NCI-H345 (cell line): ENCODE data around the gene UBQLN4.
A peak's percentile ranks its signal among the peaks of the same experiment; 100 is the strongest.
"Not testable (repeated sequence)": the region's sequence is repeated elsewhere in the genome, so short reads cannot be mapped to it uniquely, and the experiment has no call there.

Experiments
- DNase-seq: peaks from one replicate; lab custom pipeline; 2025; lab: John Stamatoyannopoulos, UW

The UBQLN4 gene

GRCh38 chr1:156081180-156081916, 27.8 kb upstream of the UBQLN4 start:
- DNase-seq, result peak; percentile 77

DNA sequence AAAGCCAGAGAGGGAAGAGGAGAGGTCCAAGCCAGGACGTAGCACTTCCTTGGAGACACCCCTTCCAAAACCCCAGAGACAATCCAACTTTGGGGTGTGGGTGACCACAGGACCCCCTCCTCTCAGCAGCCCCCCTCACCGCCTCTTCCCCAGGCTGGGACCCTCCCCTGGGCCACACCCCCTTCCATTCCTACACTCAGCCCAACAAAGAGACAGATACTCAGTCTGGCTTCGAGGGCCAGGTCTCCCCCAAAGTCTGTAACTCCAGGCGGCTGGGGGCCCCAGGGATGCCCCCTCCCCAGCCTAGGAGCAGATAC, 27.2 kb upstream of the UBQLN4 start:
- DNase-seq, result no peak

- no peak for DNase-seq
Observed at GRCh38 chr1:156080241-156080862, 26.8 kb upstream of the UBQLN4 start.

DNA sequence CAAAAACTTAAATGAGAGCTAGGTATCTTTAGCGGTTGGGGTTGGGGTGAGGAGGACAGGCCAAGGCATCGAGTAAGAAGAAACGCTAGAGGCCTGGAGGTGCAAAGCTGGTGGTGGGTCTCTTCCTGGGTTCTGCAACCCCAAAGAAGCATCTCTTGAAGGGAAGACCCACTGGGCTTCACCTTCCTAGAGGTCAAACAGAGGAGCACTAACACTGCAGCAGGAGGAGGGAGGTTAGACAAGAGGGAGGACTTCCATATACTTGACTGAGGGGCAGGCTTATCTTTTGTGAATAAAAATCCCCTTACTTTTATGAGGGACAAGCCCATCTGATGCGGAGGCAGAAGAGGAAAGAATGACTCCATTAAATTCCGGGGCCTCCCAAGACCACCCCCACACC, 26.2 kb upstream of the UBQLN4 start:
- DNase-seq, result no peak

- no peak for DNase-seq
Observed at GRCh38 chr1:156078728-156079127, 25.1 kb upstream of the UBQLN4 start.

DNA sequence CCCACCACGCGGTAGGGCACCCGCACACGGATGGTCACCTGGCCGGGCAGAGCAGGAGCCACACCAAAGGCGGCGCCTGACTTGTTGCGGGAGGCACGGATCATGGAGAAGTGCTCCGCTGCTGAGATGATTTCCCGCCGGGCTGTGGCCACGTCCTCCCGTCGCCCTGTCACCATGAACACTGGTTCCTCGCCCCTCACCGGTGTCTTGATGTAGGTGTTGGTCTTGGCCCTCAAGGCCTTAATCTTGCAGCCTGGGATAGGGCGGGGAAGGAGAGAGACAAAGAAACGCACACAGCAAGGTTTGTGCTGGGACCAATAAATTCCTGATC, 23.8 kb upstream of the UBQLN4 start:
- DNase-seq, result no peak

DNA sequence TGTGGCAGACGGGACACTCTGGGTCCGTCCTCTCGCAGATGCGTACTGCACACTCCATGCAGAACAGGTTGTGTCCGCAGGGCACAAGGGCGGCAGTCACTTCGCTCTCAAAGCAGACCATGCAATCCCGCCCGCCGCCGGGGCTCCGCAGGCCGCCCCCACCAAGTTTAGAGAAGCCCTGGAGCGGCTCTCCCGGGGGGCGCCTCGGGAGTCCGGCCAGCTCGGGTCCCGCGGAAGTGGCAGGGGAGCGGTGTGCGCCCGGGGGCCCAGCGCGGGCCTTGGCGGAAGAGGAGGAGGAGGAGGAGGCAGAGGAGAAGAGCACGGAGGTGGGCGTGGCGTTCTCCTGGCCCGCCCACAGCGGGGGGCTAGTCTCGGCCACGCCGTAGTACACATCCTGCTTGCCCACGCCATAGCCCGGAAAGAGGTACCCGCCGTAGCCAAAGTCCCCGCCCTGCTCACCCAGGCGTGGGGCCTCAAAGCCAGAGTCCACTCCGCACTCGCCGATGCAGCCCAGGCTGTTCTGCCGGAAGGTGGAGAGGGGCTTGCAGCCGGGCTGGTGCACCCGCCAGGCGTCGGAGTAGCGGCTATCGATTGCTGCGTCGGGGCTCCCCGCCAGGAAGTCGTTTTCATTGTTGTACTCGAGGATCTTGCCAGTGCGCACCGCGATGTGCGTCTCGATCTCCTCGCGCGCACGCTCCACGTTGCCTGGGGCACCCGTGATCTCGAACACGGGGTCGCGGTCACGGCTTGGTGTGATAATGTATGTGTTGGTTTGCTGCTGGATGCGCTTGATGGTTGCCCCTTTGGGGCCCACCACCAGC, 23.2 kb upstream of the UBQLN4 start:
- no peak for DNase-seq

DNA sequence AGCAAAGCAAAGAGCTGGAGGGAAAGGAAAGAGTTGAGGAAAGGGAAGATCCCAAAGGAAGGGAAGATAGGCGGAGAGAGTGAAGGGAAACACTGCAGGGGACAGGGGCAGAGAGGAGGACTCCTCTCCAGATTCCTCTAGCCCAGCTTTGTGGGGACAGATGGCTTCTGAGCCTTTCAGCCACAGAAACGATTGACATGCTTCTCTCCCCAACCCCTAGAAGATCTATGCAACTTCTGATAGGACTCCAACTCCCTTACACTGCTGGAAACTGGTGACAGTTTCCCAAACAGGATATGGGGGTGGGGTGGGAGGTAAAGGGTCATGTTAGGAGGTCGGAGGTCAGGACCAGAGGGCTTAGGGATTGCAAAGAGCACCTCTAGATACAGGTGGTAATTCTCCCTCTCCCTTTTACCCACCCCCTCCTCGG, 22.2 kb upstream of the UBQLN4 start:
- no peak for DNase-seq

- DNase-seq, result no peak
Observed at GRCh38 chr1:156075162-156075561, 21.6 kb upstream of the UBQLN4 start.

DNA sequence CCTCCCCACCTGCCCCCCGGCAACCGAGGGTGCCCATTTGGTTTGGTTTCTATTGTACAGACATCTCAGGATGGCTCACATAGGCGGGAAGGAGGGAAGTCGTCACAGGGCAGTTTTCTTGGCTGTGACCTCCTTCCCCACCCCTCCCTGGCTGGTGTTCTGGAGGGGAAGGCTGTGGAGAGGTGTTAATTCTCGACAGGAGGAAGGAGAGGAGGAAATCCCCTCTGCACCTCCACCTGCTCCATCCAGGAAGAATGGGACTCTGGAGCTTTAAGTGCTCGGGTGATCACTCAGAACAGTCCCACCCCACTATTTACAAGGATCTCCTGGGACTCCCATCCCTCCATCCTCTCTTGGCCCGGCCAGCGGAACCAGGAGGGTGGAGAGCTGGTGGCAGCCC, 21.1 kb upstream of the UBQLN4 start:
- DNase-seq, result no peak

GRCh38 chr1:156073740-156074139, 20.1 kb upstream of the UBQLN4 start:
- no peak for DNase-seq

- no peak for DNase-seq
Observed at GRCh38 chr1:156073110-156073687, 19.6 kb upstream of the UBQLN4 start.

DNA sequence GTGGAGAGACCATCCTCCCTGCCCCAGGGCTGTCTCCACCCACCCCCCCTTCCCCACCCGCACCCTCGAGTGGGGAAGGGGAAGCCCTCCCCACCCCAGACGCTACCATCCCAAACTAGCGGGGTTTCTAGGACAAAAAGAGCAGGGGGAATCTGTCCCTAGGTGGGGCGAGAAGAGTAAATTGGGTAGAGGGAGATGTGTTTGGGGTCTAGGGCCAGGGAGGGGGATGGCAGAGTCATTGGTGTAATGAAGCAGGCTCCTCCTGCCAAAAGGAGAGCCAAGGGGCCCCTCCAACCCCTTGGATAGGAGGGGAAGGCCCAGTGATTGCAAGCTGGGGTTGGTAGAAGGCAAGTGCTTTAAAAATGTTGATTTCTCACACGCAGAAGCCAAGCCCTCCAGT, 18.7 kb upstream of the UBQLN4 start:
- no peak for DNase-seq

GRCh38 chr1:156071332-156071816, 17.8 kb upstream of the UBQLN4 start:
- not testable (repeated sequence) for DNase-seq

- DNase-seq, result peak; percentile 73
Observed at GRCh38 chr1:156070548-156070947, 16.9 kb upstream of the UBQLN4 start.

- no peak for DNase-seq
Observed at GRCh38 chr1:156069490-156070455, 16.2 kb upstream of the UBQLN4 start.

DNA sequence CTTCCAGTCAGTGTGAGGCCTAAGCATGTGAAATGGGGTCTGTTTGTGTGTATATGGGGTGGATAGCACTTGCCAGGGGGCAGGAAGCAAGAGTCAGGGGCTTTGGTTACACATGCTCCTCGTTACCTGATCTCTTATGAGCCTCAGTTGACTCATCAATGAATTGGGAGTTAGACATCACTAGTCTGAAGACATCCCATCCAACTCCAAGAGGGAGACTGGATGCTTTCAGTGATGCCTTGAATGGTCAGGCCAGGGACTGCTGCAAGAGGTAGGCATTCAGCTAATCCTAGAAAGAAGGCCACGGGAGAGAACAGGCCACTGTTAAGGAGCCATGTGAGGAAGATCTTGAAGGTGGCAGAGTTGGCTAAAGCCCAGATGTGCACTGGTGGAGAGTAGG, 13.7 kb upstream of the UBQLN4 start:
- DNase-seq, result no peak

GRCh38 chr1:156065871-156066270, 12.3 kb upstream of the UBQLN4 start:
- no peak for DNase-seq

DNA sequence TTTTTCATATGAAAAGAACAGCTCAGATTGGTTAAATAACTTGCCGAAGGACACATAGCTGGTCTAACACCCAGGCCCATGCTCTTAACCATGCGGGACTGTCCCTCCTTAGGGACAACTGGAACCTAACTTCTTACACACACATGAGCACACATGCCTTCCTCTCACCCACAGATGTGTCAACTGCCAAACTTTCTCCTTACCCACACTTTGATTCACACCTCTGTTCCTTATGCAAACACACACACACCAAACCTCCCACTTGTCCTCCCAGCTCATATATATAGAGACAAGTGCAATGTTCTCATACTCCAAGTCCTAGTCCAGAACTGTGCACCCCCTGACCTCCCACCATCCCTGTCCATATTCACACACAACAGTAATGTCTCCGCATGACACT, 11.6 kb upstream of the UBQLN4 start:
- no peak for DNase-seq

DNA sequence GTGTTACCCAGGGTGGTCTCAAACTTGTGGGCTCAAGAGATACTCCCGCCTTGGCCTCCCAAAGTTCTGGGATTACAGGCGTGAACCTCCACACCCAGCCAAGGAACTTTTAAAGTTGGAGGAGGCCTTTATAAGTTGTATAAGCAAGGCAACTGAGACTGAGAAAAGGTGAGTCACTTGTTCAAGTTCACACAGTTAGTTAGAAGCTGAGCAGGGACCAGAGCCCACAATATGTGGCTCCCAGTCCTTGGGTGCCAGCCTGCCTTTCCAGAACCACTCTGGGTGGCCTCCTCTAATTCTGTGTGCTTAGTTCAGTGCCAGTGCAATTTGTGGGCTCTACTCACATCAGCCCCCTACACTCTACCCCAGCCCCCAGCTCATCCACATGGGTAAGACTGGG, 11.0 kb upstream of the UBQLN4 start:
- DNase-seq, result no peak

DNA sequence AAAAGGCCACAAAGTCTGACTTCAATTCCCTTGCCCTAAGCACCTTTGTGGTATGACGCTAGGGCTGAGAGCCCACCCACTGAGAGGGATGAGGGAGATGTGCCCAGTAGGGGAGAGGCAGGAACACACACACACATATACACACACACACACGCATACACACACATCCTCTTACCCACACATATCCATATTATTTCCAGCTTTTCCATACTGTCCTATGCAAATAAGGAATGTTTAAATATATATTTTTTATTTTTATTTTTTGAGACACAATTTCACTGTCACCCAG, 10.3 kb upstream of the UBQLN4 start:
- no peak for DNase-seq

GRCh38 chr1:156062189-156062588, 8.6 kb upstream of the UBQLN4 start:
- DNase-seq, result no peak
